ENCODE results near the gene WIPI1.
A peak's percentile ranks its signal among the peaks of the same experiment; 100 is the strongest.

Gene WIPI1

DNA sequence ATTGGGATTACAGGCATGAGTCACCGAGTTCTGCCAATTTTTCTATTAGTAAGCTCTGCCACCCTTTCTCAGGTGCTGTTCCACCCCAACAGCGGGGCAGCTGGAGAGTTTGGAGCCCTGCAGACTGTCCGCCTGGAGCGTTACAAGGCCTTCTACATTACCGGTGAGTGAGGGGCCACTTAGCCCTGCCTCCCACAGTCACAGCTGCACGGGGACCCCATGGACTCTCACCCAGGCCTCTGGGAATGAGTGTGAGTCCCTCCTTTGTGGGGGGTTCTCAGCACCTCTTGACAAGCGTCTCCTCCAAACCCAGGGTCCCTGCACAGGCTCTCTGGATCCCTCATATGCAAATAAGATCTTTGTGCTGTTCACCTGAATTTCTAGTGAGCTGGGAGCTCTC lies 56.0 kb downstream of the WIPI1 start:
- TF ChIP-seq, protein P1, sequence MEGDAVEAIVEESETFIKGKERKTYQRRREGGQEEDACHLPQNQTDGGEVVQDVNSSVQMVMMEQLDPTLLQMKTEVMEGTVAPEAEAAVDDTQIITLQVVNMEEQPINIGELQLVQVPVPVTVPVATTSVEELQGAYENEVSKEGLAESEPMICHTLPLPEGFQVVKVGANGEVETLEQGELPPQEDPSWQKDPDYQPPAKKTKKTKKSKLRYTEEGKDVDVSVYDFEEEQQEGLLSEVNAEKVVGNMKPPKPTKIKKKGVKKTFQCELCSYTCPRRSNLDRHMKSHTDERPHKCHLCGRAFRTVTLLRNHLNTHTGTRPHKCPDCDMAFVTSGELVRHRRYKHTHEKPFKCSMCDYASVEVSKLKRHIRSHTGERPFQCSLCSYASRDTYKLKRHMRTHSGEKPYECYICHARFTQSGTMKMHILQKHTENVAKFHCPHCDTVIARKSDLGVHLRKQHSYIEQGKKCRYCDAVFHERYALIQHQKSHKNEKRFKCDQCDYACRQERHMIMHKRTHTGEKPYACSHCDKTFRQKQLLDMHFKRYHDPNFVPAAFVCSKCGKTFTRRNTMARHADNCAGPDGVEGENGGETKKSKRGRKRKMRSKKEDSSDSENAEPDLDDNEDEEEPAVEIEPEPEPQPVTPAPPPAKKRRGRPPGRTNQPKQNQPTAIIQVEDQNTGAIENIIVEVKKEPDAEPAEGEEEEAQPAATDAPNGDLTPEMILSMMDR (conservative IDR thresholded peaks at IDR 0.05): no peak
- no peak for TF ChIP-seq ZFX (IDR thresholded peaks at IDR 0.05)
- H3K27ac ChIP-seq: no peak overlapping the region

DNA sequence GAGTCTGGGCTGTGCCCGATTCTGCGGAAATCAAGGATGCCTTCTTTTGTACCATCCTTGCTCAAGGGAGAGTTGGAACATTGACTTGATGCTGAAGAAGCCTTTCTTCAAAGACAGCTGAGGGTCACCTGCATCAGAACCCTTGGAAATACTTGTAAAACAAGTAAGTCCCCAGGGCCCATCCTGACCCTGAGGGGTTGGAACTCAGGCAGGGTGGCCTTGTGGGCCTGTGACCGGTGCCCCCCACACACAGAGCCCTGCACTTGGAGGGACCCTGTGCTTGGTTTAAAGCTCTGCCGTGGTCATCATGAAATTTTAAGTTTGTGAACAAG lies 56.9 kb downstream of the WIPI1 start:
- H3K27ac ChIP-seq: no peak overlapping the region
- no peak for TF ChIP-seq ZFX (IDR thresholded peaks at IDR 0.05)
- TF ChIP-seq, protein P1 (conservative IDR thresholded peaks at IDR 0.05): no peak

DNA sequence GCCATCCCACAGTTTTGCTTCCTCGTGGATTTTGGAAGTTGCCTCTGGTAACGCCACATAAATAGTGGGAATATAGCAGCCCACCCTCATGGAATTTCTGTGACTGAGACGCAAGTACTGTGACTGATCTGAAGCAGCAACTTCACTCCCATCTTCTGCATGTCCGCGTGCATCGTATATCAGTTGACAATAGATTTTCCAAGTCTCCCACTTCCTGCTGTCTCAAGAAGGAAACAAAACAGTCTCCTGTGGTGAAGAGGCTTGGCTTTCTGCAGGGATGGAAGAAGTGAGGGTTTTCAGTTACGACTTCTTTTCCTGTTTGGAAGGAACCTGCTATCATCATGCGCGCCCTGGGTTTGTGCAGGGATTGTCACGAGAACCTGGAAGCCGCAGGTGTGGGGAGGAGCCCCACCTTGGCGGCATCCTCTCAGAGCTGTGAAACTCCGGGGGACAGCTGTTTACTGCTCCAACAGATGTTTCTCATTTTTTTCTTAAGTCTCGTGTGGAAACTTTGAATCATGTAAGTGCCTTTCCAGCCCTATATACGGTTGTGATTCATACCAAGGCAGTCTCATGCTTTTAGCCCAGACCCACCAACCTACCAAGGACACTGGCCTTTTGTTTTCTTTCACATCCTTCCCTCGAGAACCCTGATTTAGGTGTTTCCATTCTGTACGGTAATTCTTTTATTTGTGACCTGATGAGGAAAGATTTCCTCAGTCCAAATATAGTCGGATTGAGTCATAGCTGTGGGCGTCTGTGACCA lies 57.5 kb downstream of the WIPI1 start:
- no peak overlapping the region for H3K27ac ChIP-seq
- TF ChIP-seq, protein P1 (conservative IDR thresholded peaks at IDR 0.05): no peak
- TF ChIP-seq ZFX (IDR thresholded peaks at IDR 0.05): no peak

DNA sequence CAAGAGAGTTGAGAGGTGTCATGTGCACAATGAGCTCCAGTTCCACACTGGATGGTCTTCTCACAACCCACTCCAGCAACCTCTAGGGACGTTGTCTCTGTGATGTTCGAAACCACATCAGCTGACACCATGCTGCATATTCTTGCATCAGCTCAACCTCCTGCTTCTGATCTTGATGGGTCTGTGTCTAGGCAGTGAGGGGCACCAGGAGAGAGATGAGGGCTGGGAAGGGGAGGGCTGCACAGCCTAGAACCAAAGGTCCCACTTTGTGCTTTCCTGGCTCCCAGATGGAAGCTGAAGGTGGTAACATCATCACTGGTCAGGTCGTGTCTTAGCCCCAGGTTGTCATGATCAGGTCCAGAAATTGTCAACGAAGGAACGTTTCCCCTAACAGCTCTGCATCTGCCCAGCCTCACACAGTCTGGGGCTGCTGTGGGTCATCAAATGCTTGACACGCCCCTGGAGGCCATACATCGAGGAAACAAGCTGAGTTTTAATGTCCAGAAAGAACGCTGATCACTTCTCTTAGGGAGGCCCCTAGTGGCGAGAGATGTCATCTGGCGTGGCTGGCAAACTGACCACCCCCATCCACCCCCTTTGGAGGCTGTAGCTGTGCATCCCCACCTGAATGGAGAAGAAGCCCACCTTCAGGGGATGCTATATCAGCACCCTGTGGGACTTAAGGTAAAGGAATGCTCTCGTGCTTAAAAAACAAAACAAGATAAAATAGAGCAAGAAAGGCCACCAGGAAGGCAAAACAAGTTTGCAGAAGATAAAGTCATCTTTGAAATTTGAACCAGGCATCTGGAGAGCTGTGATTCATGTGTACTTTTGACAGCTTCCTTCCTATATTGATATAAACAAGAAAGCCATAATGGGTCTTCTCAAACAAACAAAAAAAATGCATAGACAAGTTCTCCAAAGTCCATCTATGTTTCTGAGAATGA lies 58.3 kb downstream of the WIPI1 start:
- H3K27ac ChIP-seq: no peak overlapping the region; the same call in 1 of the 2 replicates
- TF ChIP-seq ZFX (IDR thresholded peaks at IDR 0.05): no peak
- TF ChIP-seq, protein P1 (conservative IDR thresholded peaks at IDR 0.05): peak; percentile 87

DNA sequence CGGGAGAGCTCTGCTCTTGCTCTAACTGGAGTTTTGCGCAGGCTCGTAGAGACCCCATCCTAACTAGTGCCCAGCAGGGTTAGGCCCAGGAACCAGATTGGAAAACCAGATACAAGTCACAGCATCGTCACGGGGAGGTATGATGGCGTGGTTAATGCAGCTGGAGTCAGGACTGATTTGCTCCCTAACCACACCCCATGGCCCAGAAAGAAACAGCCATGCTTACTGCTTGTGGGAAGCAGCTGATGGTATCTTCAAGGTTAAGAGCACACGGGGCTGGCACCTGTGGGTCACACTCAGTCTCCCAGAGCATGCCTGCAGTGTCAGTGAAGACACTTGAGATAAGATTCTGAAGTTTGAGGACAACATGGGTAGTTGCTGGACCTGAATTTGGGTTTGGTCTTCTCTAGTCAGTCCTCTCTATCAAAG lies 60.2 kb downstream of the WIPI1 start:
- TF ChIP-seq, protein P1 (conservative IDR thresholded peaks at IDR 0.05): no peak
- H3K27ac ChIP-seq: no peak overlapping the region

DNA sequence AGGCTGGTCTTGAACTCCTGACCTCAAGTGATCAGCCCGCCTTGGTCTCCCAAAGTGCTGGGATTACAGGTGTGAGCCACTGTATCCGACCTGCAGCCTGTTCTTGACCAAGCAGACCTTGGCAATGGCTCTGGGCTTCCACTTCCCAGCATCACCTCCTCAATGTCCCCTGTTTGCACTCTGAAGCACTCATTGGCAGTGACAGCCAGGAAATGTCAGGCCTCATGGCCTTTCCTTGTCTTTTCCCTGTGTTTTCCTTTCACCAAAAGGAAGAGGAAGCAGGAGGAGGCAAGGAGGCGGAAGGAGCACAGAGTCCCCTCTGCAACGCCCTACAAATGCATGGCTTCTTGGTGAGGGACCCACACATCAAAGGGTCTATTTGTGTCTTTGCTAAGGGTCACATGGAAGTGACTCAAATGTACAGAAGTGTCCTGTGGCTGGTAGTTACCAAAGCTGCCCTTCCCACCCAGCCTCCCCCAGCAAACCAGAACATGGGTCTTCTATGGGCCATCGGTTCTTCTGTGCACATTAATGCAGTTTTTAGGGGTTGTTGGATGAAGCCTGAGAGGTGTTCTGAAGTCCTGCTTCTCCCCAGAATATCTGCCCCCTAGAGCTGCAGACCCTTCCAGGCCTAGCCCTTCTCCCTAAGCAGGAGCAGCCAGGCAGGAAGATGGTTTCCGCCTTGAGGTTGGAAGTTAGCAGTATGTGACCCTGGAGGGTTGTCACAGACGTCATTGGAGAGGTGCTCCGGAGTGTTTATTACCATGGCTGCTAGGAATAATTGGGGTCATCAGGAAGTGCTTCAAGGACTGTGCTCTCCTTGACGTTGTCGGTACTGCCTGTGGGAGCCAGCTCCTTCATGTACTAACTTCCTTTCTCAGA lies 60.8 kb downstream of the WIPI1 start:
- no peak overlapping the region for H3K27ac ChIP-seq
- TF ChIP-seq, protein P1 (conservative IDR thresholded peaks at IDR 0.05): no peak
- no peak for TF ChIP-seq ZFX (IDR thresholded peaks at IDR 0.05)

Data from C4-2B (cell line).